Stimulated activated CD8-positive, alpha-beta memory T cell treated with anti-CD3 and anti-CD28 coated beads, Interleukin-12 subunit alpha, Interleukin-12 subunit beta, amount 100 ng/mL, for 24 hours (primary cell): Measurements from ENCODE around the gene KIAA1549.

ENCODE experiments used
- DNase-seq: peaks from one replicate; pipeline ENCODE4 v3.0.0-alpha.2; 2020; ENCODE audit errors: extremely low read depth

The KIAA1549 gene

GRCh38 chr7:138885383-138886147 is 95.6 kb downstream of the KIAA1549 start:
- DNase-seq, result no peak

GRCh38 chr7:138882249-138882648 is 98.9 kb downstream of the KIAA1549 start:
- DNase-seq, result no peak

- no peak for DNase-seq
Observed at GRCh38 chr7:138881579-138882188, 99.5 kb downstream of the KIAA1549 start.

GRCh38 chr7:138880881-138881578 is 100.2 kb downstream of the KIAA1549 start:
- no peak for DNase-seq

- DNase-seq, result no peak
Observed at GRCh38 chr7:138879356-138879755, 101.8 kb downstream of the KIAA1549 start.

- DNase-seq, result no peak
Observed at GRCh38 chr7:138878856-138879255, 102.3 kb downstream of the KIAA1549 start.

GRCh38 chr7:138878051-138878450 is 103.1 kb downstream of the KIAA1549 start:
- no peak for DNase-seq

GRCh38 chr7:138876326-138876725 is 104.9 kb downstream of the KIAA1549 start:
- no peak for DNase-seq

- DNase-seq, result peak; percentile 31
Observed at GRCh38 chr7:138875794-138876193, 105.4 kb downstream of the KIAA1549 start.

- DNase-seq, result no peak
Observed at GRCh38 chr7:138873220-138873892, 107.8 kb downstream of the KIAA1549 start.

GRCh38 chr7:138872576-138872975 is 108.6 kb downstream of the KIAA1549 start:
- no peak for DNase-seq

- no peak for DNase-seq
Observed at GRCh38 chr7:138871814-138872090, 109.4 kb downstream of the KIAA1549 start.

- DNase-seq, result no peak
Observed at GRCh38 chr7:138871065-138871813, 110.0 kb downstream of the KIAA1549 start.

- DNase-seq, result no peak
Observed at GRCh38 chr7:138869353-138869752, 111.8 kb downstream of the KIAA1549 start.

- DNase-seq, result no peak
Observed at GRCh38 chr7:138868711-138869110, 112.5 kb downstream of the KIAA1549 start.

- DNase-seq, result no peak
Observed at GRCh38 chr7:138867744-138868143, 113.4 kb downstream of the KIAA1549 start.

GRCh38 chr7:138866353-138866752 is 114.8 kb downstream of the KIAA1549 start:
- DNase-seq, result no peak

GRCh38 chr7:138865843-138866242 is 115.3 kb downstream of the KIAA1549 start:
- no peak for DNase-seq

- no peak for DNase-seq
Observed at GRCh38 chr7:138864667-138865066, 116.5 kb downstream of the KIAA1549 start.

GRCh38 chr7:138863931-138864330 is 117.3 kb downstream of the KIAA1549 start:
- DNase-seq, result no peak

- no peak for DNase-seq
Observed at GRCh38 chr7:138861051-138861450, 120.1 kb downstream of the KIAA1549 start.

- DNase-seq, result no peak
Observed at GRCh38 chr7:138857728-138858127, 123.5 kb downstream of the KIAA1549 start.
